ENCODE measurements around the gene STX4. TPM values are rescaled to one million over a fixed set of nuclear protein-coding genes. Genes with fewer than 3 reads are reported as not detected.

Gene STX4
- total RNA-seq, 1 experiment from 2014 or later, result 26.0 TPM

- intact Hi-C loops (cut with micrococcal nuclease), result no loop called here
- ChIA-PET POLR2A (no interaction called here), RAD21 (ENCODE audit: low non-redundant PET in 1 of 2, low total read pairs in 2 of 2, uncharacterized antibody in 2 of 2, unreplicated experiment in 2 of 2) (no interaction called here), CTCF (no interaction called here)
- Histone ChIP-seq H3K36me3 (ENCODE audit: control insufficient read depth in 1 of 2, insufficient read depth in 2 of 2, low read length in 2 of 2) (peaks cover 0 to 3% of the 10 kb centered on the region in 2 experiments; a peak in 2 of 4 replicates), H3K9me3 (ENCODE audit: control insufficient read depth in 1 of 2, insufficient read depth in 1 of 2, low read depth in 1 of 2, low read length in 2 of 2) (no peaks in the 10 kb centered on the region), H4K20me1 (ENCODE audit: insufficient read depth) (no peaks in the 10 kb centered on the region), H2AFZ (ENCODE audit: low read depth, low read length, poor library complexity, severe bottlenecking) (no peak overlapping the region), H3K79me2 (ENCODE audit: insufficient read depth, low read length) (peaks cover 7% of the 10 kb centered on the region; the same call in 1 of the 2 replicates), H3K4me2 (ENCODE audit: low read length) (no peak overlapping the region), H3K4me1 (ENCODE audit: control insufficient read depth in 1 of 2, insufficient read depth in 2 of 2, low read length in 2 of 2) (peaks cover 0 to 6% of the 10 kb centered on the region in 2 experiments; a peak in 1 of 4 replicates), H3K27me3 (ENCODE audit: insufficient read depth, low read length) (no peaks in the 10 kb centered on the region), H3K9ac (ENCODE audit: low read length) (no peak overlapping the region), H3K27ac (ENCODE audit: low read depth, low read length) (no peak overlapping the region), H3K4me3 (replicated peaks in 1 of 2; ENCODE audit: low read depth in 1 of 2, low read length in 2 of 2) (no peak overlapping the region), H3K9me2 (ENCODE audit: insufficient read depth) (no peaks in the 10 kb centered on the region)
- ATAC-seq (no peak), DNase-seq (ENCODE audit: low read depth, low spot score) (no peak)
- BruUV-seq (replicated peaks), result no TSS peak
- TF ChIP-seq EGR1 (IDR thresholded peaks at IDR 0.05; ENCODE audit: low read depth), result no peak
- no peak for TF ChIP-seq ZBTB33 (IDR thresholded peaks at IDR 0.05; ENCODE audit: extremely low read depth, insufficient replicate concordance, low read length)
- TF ChIP-seq EZH2 (IDR thresholded peaks at IDR 0.05), result no peak
- TF ChIP-seq MAX (IDR thresholded peaks at IDR 0.05), result no peak
- TF ChIP-seq ATF3 (IDR thresholded peaks at IDR 0.05), result no peak
These were observed 5.6 kb downstream of the STX4 start for GRCh38 chr16:31038993-31039392.

GRCh38 chr16:31042866-31043265 lies 9.5 kb downstream of the STX4 start:
- Histone ChIP-seq H3K27ac (ENCODE audit: low read depth, low read length) (no peak overlapping the region), H3K36me3 (ENCODE audit: control insufficient read depth in 1 of 2, insufficient read depth in 2 of 2, low read length in 2 of 2) (no peaks in the 10 kb centered on the region; a peak in 1 of 4 replicates), H3K4me1 (ENCODE audit: control insufficient read depth in 1 of 2, insufficient read depth in 2 of 2, low read length in 2 of 2) (peaks cover 0 to 7% of the 10 kb centered on the region in 2 experiments; a peak in 1 of 4 replicates), H3K9me2 (ENCODE audit: insufficient read depth) (no peaks in the 10 kb centered on the region), H3K27me3 (ENCODE audit: insufficient read depth, low read length) (no peaks in the 10 kb centered on the region), H2AFZ (ENCODE audit: low read depth, low read length, poor library complexity, severe bottlenecking) (no peak overlapping the region), H3K9ac (ENCODE audit: low read length) (no peak overlapping the region), H3K4me3 (replicated peaks in 1 of 2; ENCODE audit: low read depth in 1 of 2, low read length in 2 of 2) (no peak overlapping the region), H3K79me2 (ENCODE audit: insufficient read depth, low read length) (no peaks in the 10 kb centered on the region), H3K4me2 (ENCODE audit: low read length) (no peak overlapping the region), H3K9me3 (ENCODE audit: control insufficient read depth in 1 of 2, insufficient read depth in 1 of 2, low read depth in 1 of 2, low read length in 2 of 2) (no peaks in the 10 kb centered on the region), H4K20me1 (ENCODE audit: insufficient read depth) (no peaks in the 10 kb centered on the region)
- ChIA-PET CTCF (no interaction called here), POLR2A (no interaction called here), RAD21 (ENCODE audit: low non-redundant PET in 1 of 2, low total read pairs in 2 of 2, uncharacterized antibody in 2 of 2, unreplicated experiment in 2 of 2) (no interaction called here)
- BruUV-seq (replicated peaks), result no TSS peak
- DNase-seq (ENCODE audit: low read depth, low spot score) (no peak), ATAC-seq (no peak)
- TF ChIP-seq ATF3 (IDR thresholded peaks at IDR 0.05), result no peak
- TF ChIP-seq REST (IDR thresholded peaks at IDR 0.05; ENCODE audit: low read depth), result no peak
- no peak for TF ChIP-seq RAD21 (IDR thresholded peaks at IDR 0.05; ENCODE audit: low read depth)
- intact Hi-C loops (cut with micrococcal nuclease), result no loop called here
